Endothelial cell of umbilical vein (primary cell): Measurements from ENCODE around the gene MZB1. TPM values are rescaled to one million over a fixed set of nuclear protein-coding genes. Genes with fewer than 3 reads are reported as not detected.

Experiments
- BruUV-seq: library from RNA; stranded (reverse); fragments of 400-500 nt; replicated peaks from 2 replicates; lab custom pipeline; 2021; lab: Mats Ljungman, UMichigan
- CTCF ChIA-PET: fragments of 300-600, 350-600 bp; sonication (Branson Sonifier 250); formaldehyde crosslinking; loops from one replicate; lab custom pipeline; 2021; ENCODE audit warnings: antibody characterized with exemption, inconsistent platforms; lab: Charles Lee
- POLR2A ChIA-PET: fragments of 300-600, 350-600 bp; sonication (Branson Sonifier 250); formaldehyde crosslinking; loops from one replicate; lab custom pipeline; 2021; ENCODE audit warnings: antibody characterized with exemption, inconsistent platforms; lab: Charles Lee
- DNase-seq: peaks from one replicate; pipeline ENCODE4 v3.0.0-alpha.2; 2011; ENCODE audit warnings: low read depth, low spot score
- FAIRE-seq: peaks from 2 replicates; lab custom pipeline; 2011; peaks lifted over from hg19 to GRCh38; lab: Jason Lieb, UNC
- H2AFZ ChIP-seq: 2 replicates; pipeline ENCODE4 v1.6.0; 2012; ENCODE audit warnings: low read depth, low read length, control low read depth, inconsistent platforms
- H3K27ac ChIP-seq: 2 replicates; pipeline ENCODE4 v1.5.1; 2011; ENCODE audit warnings: low read depth, mild to moderate bottlenecking, control low read depth, low read length, moderate library complexity; ENCODE audit not compliant: insufficient read depth
- H3K27me3 ChIP-seq, 2 experiments: 2 replicates each; pipeline versions ENCODE4 v1.6.0 to v1.6.1; 2011; ENCODE audit warnings: low read length in 2 of 2, mixed read lengths in 1 of 2; ENCODE audit not compliant: control insufficient read depth in 2 of 2, insufficient read depth in 2 of 2
- H3K36me3 ChIP-seq, 2 experiments: 2 replicates in 1 of 2; 3 replicates in 1 of 2; pipeline ENCODE4 v1.5.1; 2011; ENCODE audit warnings: low read length in 2 of 2, mild to moderate bottlenecking in 1 of 2, moderate library complexity in 1 of 2; ENCODE audit not compliant: control insufficient read depth in 2 of 2, insufficient read depth in 2 of 2; ENCODE audit errors: extremely low read depth in 1 of 2
- H3K4me1 ChIP-seq: 3 replicates; pipeline ENCODE4 v1.5.1; 2011; ENCODE audit warnings: mild to moderate bottlenecking, low read length; ENCODE audit not compliant: control insufficient read depth, insufficient read depth; ENCODE audit errors: extremely low read depth
- H3K4me2 ChIP-seq: 2 replicates; pipeline ENCODE4 v1.6.1; 2011; ENCODE audit warnings: low read length, control low read depth, mixed read lengths; ENCODE audit not compliant: insufficient read depth
- H3K4me3 ChIP-seq, 3 experiments: fragments of 200-600 bp in 1 of 3; sonication (generic), shearing (Covaris generic) in 1 of 3; replicated peaks in 1 of 3; 2 replicates each; pipeline ENCODE4 v1.5.1; 2011 to 2016; ENCODE audit warnings: control low read depth in 3 of 3, low read length in 3 of 3, mild to moderate bottlenecking in 2 of 3, inconsistent platforms in 1 of 3, low read depth in 1 of 3, moderate library complexity in 1 of 3; ENCODE audit not compliant: insufficient read depth in 1 of 3
- H3K79me2 ChIP-seq: 2 replicates; pipeline ENCODE4 v1.6.0; 2012; ENCODE audit warnings: low read length, inconsistent platforms; ENCODE audit not compliant: control insufficient read depth, insufficient read depth
- H3K9ac ChIP-seq: replicated peaks from 2 replicates; pipeline ENCODE3; 2011; ENCODE audit warnings: low read length, control low read depth; ENCODE audit not compliant: insufficient read depth; ENCODE audit errors: extremely low read depth
- H3K9me1 ChIP-seq: replicated peaks from 3 replicates; pipeline ENCODE4 v1.6.0; 2011; ENCODE audit warnings: mild to moderate bottlenecking, low read length; ENCODE audit not compliant: control insufficient read depth, insufficient read depth; ENCODE audit errors: extremely low read depth
- H3K9me3 ChIP-seq: replicated peaks from 2 replicates; pipeline ENCODE4 v1.5.1; 2012; ENCODE audit warnings: low read length, inconsistent platforms; ENCODE audit not compliant: control insufficient read depth, insufficient read depth
- H4K20me1 ChIP-seq: replicated peaks from 2 replicates; pipeline ENCODE3; 2011; ENCODE audit warnings: mild to moderate bottlenecking, low read length; ENCODE audit not compliant: control insufficient read depth, insufficient read depth; ENCODE audit errors: extremely low read depth
- EZH2 ChIP-seq: IDR thresholded peaks from 2 replicates; pipeline ENCODE4 v1.6.1; 2012; ENCODE audit warnings: borderline replicate concordance, low read depth, mild to moderate bottlenecking, moderate library complexity, low read length, inconsistent platforms; ENCODE audit not compliant: severe bottlenecking
- GATA2 ChIP-seq: IDR thresholded peaks from 2 replicates; pipeline ENCODE4 v1.7.0; 2011; ENCODE audit warnings: low read depth, mild to moderate bottlenecking, moderate library complexity, mixed read lengths, low read length; ENCODE audit not compliant: insufficient read length, insufficient read depth
- dilution Hi-C: fragments of 300-500 bp; cut with MboI; formaldehyde crosslinking; loops from one replicate; pipeline ENCODE4 v1.15.0; 2019; ENCODE audit warnings: low sequenced_read_pairs; ENCODE audit not compliant: extremely low pct_ligation_motif_present
- intact Hi-C: fragments of 100-400 bp; cut with micrococcal nuclease; formaldehyde crosslinking; loops from one replicate; pipeline ENCODE4 v1.10.0; 2022
- polyA plus RNA-seq, 4 experiments: library from polyadenylated mRNA; depleted of rRNA in 3 of 4; stranded (reverse) in 3 of 4; unstranded in 1 of 4; fragments of >200 nt; gene quantifications; 2 replicates each; pipeline versions ENCODE4 v1.2.1 to v1.2.3, GENCODE V29; 2011 to 2012; ENCODE audit warnings: missing spikeins in 1 of 4
- total RNA-seq: library from RNA; stranded (reverse); gene quantifications from 2 replicates; pipeline ENCODE4 v1.2.3, GENCODE V29; 2021
- TF ChIP-seq, protein P1 (sequence below): IDR thresholded peaks from 2 replicates; pipeline ENCODE4 v1.6.1; 2011; ENCODE audit not compliant: insufficient read depth, insufficient read length
- TF ChIP-seq, protein P2 (sequence below), 2 donors: IDR thresholded peaks; 1 replicate in 1 of 2; 2 replicates in 1 of 2; pipeline ENCODE4 v1.5.1; 2011; ENCODE audit warnings: low read length in 2 of 2, mild to moderate bottlenecking in 2 of 2, moderate library complexity in 2 of 2, control low read depth in 1 of 2, inconsistent platforms in 1 of 2, low read depth in 1 of 2; ENCODE audit not compliant: insufficient read depth in 1 of 2; ENCODE audit errors: extremely low read depth in 1 of 2

MZB1 gene
- total and polyA plus RNA-seq, 2 donors (not counting 3 experiments of a cell fraction or from before 2014, with no cell fraction given) = not detected

DNA sequence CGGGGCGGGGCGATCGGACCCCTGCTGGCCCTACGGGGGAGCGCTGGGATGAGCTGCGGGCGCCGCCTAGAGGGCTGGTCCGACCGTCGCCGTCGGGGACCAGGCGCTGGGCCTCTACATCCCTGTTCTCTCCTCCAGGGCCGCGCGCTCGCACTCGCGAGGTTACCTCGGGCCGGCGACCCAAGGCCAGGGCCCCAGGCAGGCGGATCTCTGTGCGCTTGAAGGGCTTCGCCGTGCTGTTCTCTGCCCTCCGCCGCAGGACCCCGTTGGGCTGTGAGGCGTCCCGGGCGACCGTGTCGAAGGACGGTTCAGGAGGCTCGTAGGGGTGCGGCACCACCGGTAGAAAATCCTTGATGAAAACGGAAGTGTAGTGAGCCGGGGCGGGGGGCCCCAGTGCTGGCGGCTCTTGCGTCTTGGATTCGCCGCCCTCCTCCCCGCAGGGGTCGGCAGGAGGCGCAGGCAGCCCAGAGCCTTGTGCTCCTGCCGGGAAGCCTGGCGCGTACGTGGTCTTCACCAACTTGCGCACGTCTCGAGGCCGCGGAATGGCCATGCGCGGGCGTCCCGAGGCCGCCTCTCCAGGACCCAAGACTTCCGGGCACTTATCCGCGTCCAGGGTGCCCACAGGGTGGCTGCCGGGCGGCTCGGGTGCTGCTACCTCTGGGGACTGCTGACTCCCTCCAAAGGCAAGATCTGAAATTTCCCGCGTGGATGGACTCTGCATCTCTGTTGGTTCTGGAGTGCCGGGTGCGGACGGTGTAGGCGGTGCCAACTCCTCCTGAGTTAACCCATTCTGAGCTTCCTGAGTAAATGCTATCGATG is 3.2 kb upstream of the MZB1 start:
- peaks cover 12% of the 10 kb centered on the region for H3K4me1 ChIP-seq
- ChIA-PET CTCF (interaction anchor here (0.7 to 2.1 kb wide), 9 partner anchors 8 to 817 kb away, joined by 3 to 7 read pairs (median 3); partner anchors contain the start of genes MATR3 and PAIP2), POLR2A (interaction anchor here (1.3 kb wide), 1 partner anchor 51 kb away, joined by 3 read pairs; the partner anchor contains the start of gene PAIP2)
- peak overlapping the region in 2 of 3 experiments; percentile 1 to 15 for H3K4me3 ChIP-seq
- BruUV-seq = no TSS peak
- no peaks in the 10 kb centered on the region for H3K9me3 ChIP-seq
- no peaks in the 10 kb centered on the region for H3K9me1 ChIP-seq
- H3K4me2 ChIP-seq = peak overlapping the region; percentile 52
- peak; percentile 57 for DNase-seq
- peak; percentile 72 for FAIRE-seq
- H3K27ac ChIP-seq = no peak overlapping the region
- peak overlapping the region; percentile 10 for H3K9ac ChIP-seq
- H3K36me3 ChIP-seq = no peaks in the 10 kb centered on the region
- peak overlapping the region; percentile 64 for H2AFZ ChIP-seq
- H3K27me3 ChIP-seq = peaks cover 7 to 14% of the 10 kb centered on the region in 2 experiments
- TF ChIP-seq, protein P1, sequence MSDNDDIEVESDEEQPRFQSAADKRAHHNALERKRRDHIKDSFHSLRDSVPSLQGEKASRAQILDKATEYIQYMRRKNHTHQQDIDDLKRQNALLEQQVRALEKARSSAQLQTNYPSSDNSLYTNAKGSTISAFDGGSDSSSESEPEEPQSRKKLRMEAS = no peak
- TF ChIP-seq EZH2 (no peak), GATA2 (no peak)
- TF ChIP-seq, protein P2, sequence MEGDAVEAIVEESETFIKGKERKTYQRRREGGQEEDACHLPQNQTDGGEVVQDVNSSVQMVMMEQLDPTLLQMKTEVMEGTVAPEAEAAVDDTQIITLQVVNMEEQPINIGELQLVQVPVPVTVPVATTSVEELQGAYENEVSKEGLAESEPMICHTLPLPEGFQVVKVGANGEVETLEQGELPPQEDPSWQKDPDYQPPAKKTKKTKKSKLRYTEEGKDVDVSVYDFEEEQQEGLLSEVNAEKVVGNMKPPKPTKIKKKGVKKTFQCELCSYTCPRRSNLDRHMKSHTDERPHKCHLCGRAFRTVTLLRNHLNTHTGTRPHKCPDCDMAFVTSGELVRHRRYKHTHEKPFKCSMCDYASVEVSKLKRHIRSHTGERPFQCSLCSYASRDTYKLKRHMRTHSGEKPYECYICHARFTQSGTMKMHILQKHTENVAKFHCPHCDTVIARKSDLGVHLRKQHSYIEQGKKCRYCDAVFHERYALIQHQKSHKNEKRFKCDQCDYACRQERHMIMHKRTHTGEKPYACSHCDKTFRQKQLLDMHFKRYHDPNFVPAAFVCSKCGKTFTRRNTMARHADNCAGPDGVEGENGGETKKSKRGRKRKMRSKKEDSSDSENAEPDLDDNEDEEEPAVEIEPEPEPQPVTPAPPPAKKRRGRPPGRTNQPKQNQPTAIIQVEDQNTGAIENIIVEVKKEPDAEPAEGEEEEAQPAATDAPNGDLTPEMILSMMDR (IDR thresholded peaks at IDR 0.05; ENCODE audit: extremely low read depth in 1 of 2, insufficient read depth in 1 of 2, low read depth in 1 of 2, low read length in 2 of 2) = peak; percentile 75 to 97
- dilution Hi-C loops = no loop called here
- H3K79me2 ChIP-seq = no peaks in the 10 kb centered on the region
- intact Hi-C loops = loop anchor here (1.0 to 5.0 kb wide), 3 partner anchors 51 to 814 kb away; partner anchors contain the start of gene MATR3
- no peaks in the 10 kb centered on the region for H4K20me1 ChIP-seq
